ENCODE results near the gene NKAP.
"Not testable (repeated sequence)": the region's sequence is repeated elsewhere in the genome, so short reads cannot be mapped to it uniquely, and the experiment has no call there.

NKAP gene

DNA sequence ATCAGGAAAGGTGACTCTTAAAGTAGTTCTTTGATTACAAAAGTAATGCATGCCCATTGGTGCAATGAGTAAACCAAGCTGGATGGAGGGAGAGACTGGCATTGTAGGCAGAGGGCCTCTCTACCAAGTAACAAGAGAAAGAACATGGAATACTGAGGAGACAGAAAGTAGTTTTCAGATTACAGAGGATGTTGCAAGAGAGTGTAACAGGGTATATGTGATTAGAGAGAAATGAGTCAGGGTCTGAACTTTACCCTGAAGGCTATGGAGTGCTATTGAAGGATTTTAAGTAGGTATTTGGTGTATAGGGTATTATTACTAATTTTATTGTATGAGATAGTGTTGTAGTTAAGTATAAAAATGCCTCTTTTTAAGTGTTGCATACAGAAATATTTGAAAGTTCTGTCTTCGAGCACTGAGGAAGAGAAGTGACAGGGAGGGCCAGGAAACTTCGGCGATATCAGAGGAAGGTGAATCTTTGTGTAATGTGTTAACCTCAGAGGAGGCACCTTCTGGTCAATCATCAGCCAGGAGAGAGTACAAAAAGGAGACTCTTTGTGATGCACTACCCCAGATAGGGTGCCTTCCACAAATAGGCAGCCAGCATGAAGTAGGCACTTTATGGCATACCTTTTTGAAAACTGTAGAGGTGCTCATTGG is 8.2 kb downstream of the NKAP start:
- DNase-seq: no peak

DNA sequence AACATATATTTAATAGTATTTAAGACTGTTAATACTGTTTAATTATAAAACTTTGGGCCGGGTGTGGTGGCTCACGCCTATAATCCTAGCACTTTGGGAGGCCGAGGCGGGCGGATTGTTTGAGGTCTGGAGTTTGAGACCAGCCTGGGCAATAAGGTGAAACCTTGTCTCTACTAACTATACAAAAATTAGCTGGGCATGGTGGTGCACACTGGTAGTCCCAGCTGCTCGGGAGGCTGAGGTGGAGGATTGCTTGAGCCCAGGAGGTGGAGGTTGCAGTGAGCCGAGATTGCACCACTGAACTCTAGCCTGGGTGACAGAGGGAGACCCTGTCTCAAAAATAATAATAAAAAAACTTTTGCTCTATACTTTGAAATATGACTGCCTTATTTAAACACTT is 21.2 kb downstream of the NKAP start:
- DNase-seq: not testable (repeated sequence)

DNA sequence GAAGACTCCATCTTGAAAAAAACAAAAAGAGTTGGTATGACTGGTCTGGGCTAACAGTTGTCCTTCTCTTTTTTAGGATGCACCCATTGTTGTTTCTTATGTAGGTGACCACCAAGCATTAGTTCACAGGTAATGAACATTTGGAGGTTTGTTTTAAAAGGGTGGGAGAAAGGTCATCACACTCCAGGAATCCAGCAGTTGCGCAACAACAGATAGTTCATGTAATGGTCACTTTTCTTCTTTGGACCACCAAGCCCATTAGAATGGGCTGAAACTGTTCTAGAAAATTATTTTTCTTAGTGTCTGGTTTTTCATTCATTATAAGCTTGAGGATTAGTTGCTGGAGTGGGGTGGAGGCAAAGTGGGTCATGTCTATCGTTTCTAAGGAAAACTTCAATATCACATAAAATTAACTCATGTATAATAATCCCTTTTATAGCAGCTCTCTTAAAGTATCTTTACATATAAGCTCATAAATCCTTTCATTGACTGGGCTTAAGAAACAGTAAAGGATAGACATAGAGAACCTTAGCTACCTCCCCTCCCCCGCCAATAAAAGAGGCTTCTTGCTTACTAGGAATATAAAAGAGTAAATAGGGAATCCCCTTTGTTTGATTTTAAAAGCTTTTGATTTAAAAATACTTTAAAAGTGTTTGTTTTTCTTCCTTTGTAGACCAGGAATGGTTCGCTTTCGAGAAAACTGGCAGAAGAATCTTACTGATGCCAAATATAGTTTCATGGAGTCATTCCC is 23.5 kb downstream of the NKAP start:
- DNase-seq: no peak

DNA sequence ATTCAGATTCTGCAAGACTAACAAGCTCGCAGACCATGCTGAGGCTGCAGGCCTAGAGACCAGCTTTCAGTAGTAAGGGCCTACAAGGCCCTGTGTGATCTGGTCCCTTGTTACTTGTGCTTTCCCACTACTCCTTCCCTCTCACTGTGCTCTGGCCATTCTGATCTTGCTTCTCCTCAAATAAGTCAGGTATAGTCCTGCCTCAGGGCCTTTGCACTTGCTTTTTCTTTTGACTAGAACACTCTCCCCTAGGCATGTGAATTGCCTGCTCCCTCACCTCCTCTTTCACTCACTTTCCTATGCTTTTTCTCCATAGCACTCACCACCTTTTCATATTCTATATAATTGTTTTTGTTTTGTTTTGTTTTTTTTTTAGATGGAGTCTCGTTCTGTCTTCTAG is 25.7 kb downstream of the NKAP start:
- DNase-seq: no peak

DNA sequence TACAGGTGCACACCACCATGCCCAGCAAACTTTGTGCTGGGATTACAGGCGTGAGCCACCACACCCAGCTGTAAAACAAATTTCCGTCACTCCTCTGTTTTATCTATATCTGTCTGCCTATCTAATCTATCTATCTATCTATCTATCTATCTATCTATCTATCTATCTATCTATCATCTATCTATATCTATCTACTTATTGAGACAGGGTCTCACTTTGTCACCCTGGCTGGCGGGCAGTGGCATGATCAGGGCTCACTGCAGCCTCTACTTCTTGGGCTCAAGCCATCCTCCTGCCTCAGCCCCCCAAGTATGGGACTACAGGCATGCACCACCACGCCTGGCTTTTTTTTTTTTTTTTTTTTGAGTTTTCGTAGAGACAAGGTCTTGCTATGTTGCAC is 27.2 kb downstream of the NKAP start:
- DNase-seq: no peak

DNA sequence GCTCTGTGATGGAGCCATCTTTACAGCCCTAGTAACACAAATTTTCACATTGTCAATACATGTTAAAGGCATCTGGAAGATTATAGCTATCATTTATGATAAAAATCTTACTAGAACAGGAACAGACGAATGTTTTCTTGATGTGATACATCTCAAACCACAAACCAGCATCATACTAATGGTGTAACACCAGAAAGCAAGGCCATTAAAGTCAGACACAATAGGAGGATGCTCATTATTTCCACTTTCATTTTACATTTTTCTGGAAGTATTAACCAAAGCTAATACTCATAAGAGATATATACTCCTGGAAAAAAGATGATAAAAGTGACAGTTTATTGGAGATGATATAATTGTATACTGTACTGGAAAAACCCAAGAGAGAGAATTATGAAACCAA is 42.6 kb downstream of the NKAP start:
- no peak for DNase-seq

DNA sequence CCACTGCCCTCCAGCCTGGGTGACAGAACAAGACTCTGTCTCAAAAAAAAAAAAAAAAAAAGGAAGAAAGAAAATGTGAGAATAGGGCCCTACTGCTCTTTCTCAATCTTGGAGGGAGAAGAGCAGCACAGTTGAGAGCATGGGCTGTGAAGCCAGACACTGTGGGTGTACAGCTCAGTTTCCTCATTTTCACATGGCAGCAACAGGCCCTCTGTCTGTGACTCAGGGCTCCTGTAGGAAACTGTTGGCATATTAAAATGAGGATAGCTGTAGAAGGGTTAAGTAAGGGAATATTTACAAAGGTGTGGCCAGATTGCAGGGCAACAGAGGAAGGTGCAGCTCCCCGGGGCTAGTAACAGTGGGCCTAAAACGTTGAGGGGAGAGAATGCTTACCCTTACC is 44.4 kb downstream of the NKAP start:
- DNase-seq: no peak

DNA sequence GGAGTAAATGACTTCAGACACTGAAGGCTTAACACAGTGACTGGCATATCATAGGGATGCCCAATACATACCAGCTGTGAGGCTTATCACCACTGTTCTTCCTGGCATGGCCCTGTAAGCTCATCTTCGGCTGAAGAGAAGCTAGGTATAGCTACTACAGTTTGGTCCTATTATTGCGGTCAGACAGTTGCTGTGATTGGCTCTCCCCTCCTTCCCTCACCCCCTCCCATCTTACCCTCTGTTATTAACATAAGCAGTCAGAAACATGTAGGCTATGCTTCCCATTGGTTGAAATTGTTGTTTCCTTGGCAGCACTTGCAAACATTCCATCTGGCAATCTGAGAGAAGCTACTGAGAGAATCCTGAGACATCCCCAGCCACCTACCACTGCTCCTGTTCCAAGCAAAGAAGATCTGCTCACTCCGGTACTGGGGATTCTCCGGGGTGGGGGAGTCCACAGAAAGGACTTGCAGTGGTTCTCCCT is 47.7 kb downstream of the NKAP start, which contains the start of gene AKAP14:
TSS of gene AKAP14 (plus strand) at position 51 of the 484 bp plus-strand sequence. CDS start 7,331 bp downstream, outside the sequence.
- DNase-seq: no peak

DNA sequence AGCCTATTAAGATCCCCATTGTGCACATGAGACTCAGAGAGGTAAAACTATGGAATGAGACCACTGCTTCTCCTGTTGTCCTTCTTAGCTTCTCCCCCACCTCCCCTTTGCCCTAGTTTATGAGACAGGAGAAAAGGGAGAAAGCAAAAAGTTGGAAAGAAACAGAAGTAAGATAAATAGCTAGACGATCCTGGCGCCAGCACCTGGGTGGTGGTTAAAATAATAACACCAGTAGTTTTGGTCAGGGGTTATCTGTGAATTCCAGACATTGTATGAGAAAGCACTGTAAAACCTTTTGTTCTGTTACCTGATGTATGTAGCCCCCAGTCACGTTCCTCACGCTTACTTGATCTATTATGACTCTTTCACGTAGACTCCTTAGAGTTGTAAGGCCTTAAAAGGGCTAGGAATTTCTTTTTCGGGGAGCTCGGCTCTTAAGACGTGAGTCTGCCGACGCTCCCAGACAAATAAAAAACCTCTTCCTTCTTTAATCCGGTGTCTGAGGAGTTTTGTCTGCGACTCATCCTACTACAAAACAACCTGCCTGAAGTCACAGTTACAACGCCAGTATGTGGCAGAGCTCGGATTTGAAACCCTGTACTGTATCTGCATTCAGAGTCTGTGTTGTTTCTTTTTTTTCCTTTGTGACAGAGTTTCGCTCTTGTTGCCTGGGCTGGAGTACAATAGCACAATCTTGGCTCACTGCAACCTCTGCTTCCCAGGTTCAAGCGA is 51.4 kb downstream of the NKAP start:
- DNase-seq: not testable (repeated sequence)

DNA sequence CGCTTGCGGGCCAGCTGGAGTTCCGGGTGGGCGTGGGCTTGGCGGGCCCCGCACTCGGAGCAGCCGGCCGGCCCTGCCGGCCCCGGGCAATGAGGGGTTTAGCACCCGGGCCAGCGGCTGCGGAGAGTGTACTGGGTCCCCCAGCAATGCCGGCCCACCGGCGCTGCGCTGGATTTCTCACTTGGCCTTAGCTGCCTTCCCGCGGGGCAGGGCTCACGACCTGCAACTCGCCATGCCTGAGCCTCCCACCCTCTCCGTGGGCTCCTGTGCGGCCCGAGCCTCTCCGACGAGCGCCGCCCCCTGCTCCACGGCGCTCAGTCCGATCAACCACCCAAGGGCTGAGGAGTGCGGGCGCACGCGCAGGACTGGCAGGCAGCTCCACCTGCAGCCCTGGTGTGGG is 52.9 kb downstream of the NKAP start:
- not testable (repeated sequence) for DNase-seq

DNA sequence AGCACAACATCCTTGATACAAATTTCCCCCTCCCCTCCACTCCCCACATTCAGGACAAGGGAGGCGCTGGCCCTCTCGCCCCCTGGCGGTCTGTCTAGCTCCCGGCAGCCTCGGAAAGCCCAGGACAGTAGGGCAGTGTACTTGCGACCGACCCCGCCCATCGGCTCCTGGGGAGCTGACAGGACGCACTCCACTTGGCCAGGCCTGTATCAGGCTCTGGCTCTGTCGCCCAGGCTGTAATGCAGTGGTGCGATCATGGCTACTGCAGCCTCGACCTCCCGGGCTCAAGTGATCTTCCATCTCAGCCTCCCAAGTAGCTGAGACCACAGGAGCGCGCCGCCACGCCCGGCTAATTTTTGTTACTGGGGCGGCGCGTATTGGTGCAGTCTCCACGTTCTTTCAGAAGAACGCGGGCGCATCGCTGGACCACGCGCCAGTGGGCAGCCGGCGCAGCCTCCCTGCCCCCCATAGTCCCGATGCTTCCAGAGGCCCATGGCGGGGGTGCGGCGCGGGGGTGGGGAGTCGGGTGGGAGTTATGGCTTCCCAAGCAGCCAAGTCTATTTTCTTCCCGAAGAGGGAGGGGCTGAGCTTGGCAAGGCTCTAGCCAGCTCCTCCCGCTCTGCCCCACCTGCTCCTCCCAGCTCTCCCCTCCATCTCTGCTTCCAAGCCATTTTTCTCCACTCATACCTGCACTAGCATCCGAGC is 55.7 kb downstream of the NKAP start:
- peak; percentile 36 to 37 for DNase-seq

DNA sequence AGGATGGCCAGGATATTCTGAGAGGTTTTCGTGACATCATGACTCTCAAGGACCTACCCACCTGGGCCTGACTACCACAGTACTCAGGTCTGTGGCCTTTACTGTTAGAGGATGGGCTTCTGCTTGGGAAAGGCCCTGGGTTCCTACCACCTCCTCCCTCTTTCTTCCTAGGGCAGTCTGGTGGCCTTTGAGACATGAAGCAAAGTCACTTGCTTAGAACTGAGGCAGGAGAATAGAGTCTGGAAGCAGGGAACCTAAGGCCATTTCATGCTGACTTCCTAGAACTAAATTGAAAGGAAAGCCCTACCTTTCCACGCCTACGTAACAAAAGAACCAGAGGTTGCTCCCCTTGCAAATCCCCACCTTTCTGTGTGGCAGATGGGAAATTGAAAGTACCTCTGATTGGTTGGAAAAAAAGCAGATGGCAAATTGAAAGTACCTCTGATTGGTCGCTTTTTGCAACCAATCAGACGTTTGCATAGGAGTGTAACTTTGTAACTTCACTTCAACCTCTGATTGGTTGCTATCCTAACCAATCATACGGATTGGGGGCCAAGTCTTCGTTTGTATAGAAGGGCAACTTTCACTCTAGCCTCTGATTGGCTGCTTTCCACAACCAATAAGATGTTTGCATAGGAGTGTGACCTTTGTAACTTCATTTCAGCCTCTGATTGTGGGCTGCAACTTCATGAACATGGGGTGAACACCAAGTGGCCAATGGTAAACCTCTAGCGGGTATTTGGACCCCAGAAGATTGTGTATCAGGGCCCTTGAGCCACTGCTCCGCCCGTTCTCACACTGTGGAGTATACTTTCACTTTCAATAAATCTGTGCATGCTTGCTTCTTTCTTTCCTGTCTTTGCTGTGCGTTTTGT is 57.8 kb downstream of the NKAP start:
- no peak for DNase-seq

DNA sequence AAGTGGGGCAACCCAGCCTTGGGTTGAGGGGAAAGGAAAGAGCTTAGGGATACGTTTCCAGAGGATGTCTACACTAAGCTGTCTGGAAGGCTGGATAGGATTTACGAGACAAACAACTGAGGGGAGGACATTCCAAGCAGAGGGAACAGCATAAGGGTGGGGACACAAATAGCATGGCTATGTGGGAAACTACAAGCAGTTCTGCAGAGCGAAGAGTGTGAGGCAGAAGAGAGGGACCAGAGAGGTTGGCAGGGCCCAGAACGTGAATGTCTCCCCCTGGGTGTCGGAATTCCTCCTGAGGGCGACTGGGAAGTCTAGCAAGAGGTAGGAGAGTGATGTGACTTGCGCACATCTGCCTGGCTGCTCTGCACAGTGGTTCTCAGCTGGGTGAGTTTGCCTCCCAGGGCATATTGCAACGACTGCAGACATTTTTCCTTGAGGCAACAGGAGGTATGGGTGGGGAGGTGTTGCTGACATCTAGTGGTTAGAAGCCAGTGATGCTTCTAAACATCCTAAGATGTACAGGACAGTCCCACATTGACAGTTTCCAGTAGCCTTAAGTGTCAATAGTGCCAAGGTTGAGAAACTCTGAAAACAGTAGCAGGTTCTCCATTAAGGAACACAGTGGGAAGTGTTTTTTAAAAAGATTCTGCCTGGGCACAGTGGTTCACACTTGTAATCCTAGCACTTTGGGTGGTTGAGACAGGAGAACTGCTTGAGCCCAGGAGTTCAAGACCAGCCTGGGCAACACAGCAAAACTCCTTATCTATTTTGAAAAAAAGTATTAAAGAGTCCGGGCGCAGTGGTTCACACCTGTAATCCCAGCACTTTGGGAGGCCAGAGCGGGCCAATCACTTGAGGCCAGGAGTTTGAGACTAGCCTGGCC is 62.8 kb downstream of the NKAP start:
- peak; percentile 2 to 6 for DNase-seq

DNA sequence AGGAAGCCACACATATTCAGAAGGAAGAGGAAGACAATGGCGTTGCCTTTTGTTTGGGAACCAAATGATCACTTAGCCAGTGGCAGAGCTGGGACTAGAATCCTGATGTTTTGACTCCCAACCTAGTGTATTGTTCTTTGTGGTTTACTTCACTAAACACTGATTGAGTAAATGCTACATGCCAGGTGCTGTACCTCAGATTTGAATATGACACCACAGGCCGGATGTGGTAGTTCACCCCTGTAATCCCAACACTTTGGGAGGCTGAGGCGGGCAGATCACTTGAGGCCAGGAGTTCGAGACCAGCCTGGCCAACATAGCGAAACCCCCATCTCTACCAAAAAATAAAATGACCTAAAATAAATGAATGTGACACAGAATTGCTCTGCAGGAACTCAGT is 63.5 kb downstream of the NKAP start:
- DNase-seq: no peak

DNA sequence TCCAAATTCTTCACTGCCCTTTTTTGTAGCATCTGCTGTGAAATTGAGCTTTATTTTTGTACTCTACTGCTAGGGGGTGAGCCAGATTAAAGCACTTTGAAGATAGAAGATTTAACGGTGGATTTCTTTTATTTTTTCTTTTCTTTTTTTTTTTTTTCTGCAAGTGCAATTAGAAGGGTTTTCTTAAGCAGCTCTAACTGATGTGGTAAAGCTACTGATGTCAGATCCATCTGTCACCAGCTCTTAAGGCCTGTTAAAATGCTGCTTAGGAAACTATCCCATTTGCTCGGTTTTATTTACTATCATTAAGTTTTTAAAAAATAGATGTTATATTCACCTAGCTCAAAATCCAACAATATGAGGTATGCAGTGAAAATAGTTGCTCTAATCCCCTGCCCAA is 64.8 kb downstream of the NKAP start:
- DNase-seq: no peak

DNA sequence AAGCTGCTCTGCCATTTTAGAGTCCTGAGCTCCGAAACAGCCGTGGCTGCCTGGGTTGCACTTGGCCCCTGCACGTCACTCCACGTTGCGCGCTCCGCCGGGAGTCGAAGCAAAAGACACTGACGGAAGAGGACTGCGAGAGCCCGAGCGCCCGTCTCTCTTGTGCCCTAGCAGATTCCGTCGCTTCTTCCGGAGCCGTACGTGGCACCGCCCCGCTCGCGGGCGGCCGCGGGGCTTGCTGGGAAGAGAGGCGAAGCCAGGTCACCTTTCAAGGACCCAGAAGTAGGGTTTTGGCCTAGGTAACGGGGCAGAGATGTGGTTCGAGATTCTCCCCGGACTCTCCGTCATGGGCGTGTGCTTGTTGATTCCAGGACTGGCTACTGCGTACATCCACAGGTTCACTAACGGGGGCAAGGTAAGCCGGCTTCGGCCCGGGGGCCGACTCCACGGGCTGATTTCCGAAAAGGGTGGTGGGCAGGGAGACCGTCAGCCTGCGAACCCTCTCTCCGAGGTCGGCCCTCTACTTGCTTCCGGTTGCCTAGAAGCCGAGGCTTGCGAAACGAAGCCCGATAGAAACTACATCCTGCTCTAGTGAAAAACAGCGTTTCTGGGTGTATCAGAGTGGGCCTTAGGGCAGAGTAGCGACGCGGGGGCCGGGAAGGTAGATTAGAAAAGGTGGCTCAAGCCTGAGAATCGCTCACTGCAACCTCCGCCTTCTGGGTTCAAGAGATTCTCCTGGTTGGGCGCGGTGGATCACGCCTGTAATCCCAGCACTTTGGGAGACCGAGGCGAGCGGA is 71.8 kb downstream of the NKAP start, which contains the start of the genes NDUFA1 and RNF113A:
TSS of gene NDUFA1 (plus strand) at position 234 of the 797 bp plus-strand sequence. CDS start at position 314, 80 bp downstream.
TSS of gene RNF113A (minus strand) at position 135 of the 797 bp plus-strand sequence. CDS start at position 15, 120 bp downstream.
- DNase-seq: peak; percentile 75 to 78

DNA sequence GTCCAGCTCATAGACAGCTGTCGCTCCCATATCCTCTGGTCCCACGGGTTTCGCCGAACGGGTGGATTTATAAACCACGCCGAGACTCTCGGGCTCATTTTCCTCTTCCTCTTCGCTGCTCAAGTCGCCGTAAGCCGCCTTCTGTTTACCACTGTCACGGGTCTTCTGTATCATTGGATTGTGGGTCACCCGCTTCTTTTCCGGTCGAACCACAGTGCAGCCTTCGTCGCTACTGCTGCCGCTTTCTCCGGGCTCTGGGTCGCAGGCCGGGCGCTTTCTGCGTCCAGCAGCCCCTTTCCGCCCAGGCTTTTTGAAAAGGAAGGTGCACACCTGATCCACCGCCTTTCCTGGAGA is 72.3 kb downstream of the NKAP start:
- no peak for DNase-seq
